Mucosa of rectum (tissue), 2 donors: ENCODE results near the gene GLIPR2.
"Not testable (repeated sequence)": the region's sequence is repeated elsewhere in the genome, so short reads cannot be mapped to it uniquely, and the experiment has no call there.

Experiments used
- H3K27ac ChIP-seq, 2 donors: one replicate each; pipeline ENCODE4 v1.7.0; 2013; ENCODE audit warnings: inconsistent platforms in 2 of 2, low read depth in 2 of 2, low read length in 2 of 2
- H3K27me3 ChIP-seq, 2 donors: one replicate each; pipeline ENCODE4 v1.7.0; 2013; ENCODE audit warnings: low read length in 2 of 2; ENCODE audit not compliant: control insufficient read depth in 2 of 2, insufficient read depth in 2 of 2
- H3K36me3 ChIP-seq, 2 donors: one replicate each; pipeline ENCODE4 v1.7.0; 2013; ENCODE audit warnings: low read length in 2 of 2; ENCODE audit not compliant: control insufficient read depth in 2 of 2, insufficient read depth in 2 of 2
- H3K4me1 ChIP-seq, 2 donors: one replicate each; pipeline ENCODE4 v1.7.0; 2013; ENCODE audit warnings: low read length in 2 of 2, mild to moderate bottlenecking in 1 of 2; ENCODE audit not compliant: control insufficient read depth in 2 of 2, insufficient read depth in 2 of 2
- H3K4me3 ChIP-seq, 2 donors: one replicate each; pipeline ENCODE4 v1.7.0; 2013; ENCODE audit warnings: low read length in 2 of 2
- H3K9ac ChIP-seq, 2 donors: one replicate each; pipeline ENCODE4 v1.7.0; 2013; ENCODE audit warnings: low read length in 2 of 2, low read depth in 1 of 2, mild to moderate bottlenecking in 1 of 2
- H3K9me3 ChIP-seq, 2 donors: one replicate each; pipeline ENCODE4 v1.7.0; 2013; ENCODE audit warnings: low read length in 2 of 2; ENCODE audit not compliant: control insufficient read depth in 2 of 2
- donor health status: healthy.
- donor health status: Normal muscosa, but diverticular disease.

The GLIPR2 gene

GRCh38 chr9:36151316-36152210 is 15.0 kb downstream of the GLIPR2 start:
- H3K4me1 ChIP-seq, result peaks cover 32 to 37% of the 10 kb centered on the region in 2 donors
- peak overlapping the region; percentile 57 to 80 for H3K27ac ChIP-seq
- peak overlapping the region in 1 of 2 donors; percentile 23 for H3K4me3 ChIP-seq
- peaks cover 15 to 18% of the 10 kb centered on the region in 2 donors for H3K36me3 ChIP-seq
- no peaks in the 10 kb centered on the region for H3K9me3 ChIP-seq
- peak overlapping the region in 1 of 2 donors; percentile 38 for H3K9ac ChIP-seq
- H3K27me3 ChIP-seq, result no peaks in the 10 kb centered on the region

GRCh38 chr9:36152741-36153438 is 16.4 kb downstream of the GLIPR2 start:
- Histone ChIP-seq H3K36me3 (peaks cover 17 to 18% of the 10 kb centered on the region in 2 donors), H3K4me3 (no peak overlapping the region), H3K27ac (peak overlapping the region in 1 of 2 donors; percentile 5), H3K9me3 (no peaks in the 10 kb centered on the region), H3K27me3 (no peaks in the 10 kb centered on the region), H3K9ac (no peak overlapping the region), H3K4me1 (peaks cover 29 to 35% of the 10 kb centered on the region in 2 donors)

DNA sequence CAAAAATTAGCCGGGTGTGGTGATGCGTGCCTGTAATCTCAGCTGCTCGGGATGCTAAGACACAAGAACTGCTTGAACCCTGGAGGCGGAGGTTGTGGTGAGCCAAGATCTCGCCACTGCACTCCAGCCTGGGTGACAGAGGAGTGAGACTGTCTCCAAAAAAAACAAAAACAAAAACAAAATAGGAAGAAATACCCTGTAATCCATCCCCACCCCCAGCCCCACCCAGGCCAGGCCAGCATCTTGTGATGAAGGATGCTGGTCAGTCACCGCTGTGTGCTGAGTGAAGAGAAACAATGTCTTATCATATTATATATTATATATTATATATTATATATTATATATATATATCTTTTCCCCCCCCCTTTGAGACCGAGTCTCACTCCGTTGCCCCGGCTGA is 17.2 kb downstream of the GLIPR2 start:
- Histone ChIP-seq H3K4me3 (no peak overlapping the region), H3K4me1 (peaks cover 25 to 29% of the 10 kb centered on the region in 2 donors), H3K9ac (no peak overlapping the region), H3K9me3 (no peaks in the 10 kb centered on the region), H3K27me3 (no peaks in the 10 kb centered on the region), H3K36me3 (peaks cover 17 to 18% of the 10 kb centered on the region in 2 donors), H3K27ac (no peak overlapping the region)

DNA sequence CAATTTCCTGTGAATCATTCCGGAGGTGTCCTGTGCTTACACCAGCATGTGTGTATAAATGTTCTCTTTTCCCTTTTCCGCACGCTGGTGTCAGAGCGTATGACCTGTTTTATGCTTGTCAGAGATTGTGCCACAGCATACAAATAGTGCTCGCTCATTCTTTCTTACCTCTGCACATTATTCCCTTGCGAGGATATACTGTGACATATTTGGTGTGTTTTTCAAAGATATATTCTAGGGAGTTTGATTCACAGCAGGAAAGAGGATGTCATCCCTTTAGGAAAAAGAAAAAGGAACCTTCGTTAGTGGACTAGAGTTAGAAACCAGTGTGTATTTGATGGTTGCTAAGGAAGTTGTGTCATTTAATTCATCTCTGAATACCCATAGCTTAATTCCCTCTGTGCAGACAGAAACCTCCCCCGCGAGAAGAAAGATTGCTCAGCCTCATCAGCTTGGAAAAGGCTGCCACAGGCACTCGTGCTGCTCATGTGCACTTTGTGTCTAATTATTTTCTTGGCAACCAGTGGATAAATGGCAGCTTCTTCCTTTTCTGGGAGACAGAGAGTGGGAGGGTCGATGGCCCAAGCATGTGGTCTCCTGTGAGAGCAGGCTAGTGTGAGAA is 17.9 kb downstream of the GLIPR2 start:
- H3K9ac ChIP-seq, result no peak overlapping the region
- no peaks in the 10 kb centered on the region for H3K9me3 ChIP-seq
- H3K4me1 ChIP-seq, result peaks cover 20 to 22% of the 10 kb centered on the region in 2 donors
- peak overlapping the region; percentile 45 to 75 for H3K27ac ChIP-seq
- no peaks in the 10 kb centered on the region for H3K27me3 ChIP-seq
- no peak overlapping the region for H3K4me3 ChIP-seq
- H3K36me3 ChIP-seq, result peaks cover 15 to 17% of the 10 kb centered on the region in 2 donors

DNA sequence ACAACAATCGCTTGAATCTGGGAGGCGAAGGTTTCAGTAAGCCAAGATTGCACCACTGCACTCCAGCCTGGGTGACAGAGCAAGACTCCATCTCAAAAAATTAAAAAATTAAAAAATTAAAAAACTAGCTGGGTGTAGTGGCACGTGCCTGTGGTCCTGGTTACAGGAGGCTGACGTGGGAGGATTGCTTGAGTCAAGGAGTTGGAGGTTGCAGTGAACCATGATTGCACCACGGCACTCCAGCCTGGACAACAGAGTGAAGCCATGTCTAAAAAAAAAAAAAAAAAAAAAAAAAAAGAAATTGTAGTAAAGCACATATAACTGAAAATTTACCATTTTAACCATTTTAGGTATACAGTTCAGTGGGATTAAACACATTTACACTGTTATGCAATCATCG is 19.6 kb downstream of the GLIPR2 start:
- no peak overlapping the region for H3K4me3 ChIP-seq
- no peak overlapping the region for H3K9ac ChIP-seq
- no peaks in the 10 kb centered on the region for H3K9me3 ChIP-seq
- no peak overlapping the region for H3K27ac ChIP-seq
- H3K4me1 ChIP-seq, result peaks cover 12 to 13% of the 10 kb centered on the region in 2 donors
- H3K27me3 ChIP-seq, result no peaks in the 10 kb centered on the region
- peaks cover 5 to 10% of the 10 kb centered on the region in 2 donors for H3K36me3 ChIP-seq

- H3K27ac ChIP-seq, result peak overlapping the region; percentile 2 to 45
Observed at GRCh38 chr9:36158122-36158521, 21.6 kb downstream of the GLIPR2 start.

GRCh38 chr9:36158917-36159316 is 22.4 kb downstream of the GLIPR2 start:
- H3K9me3 ChIP-seq, result no peaks in the 10 kb centered on the region
- H3K4me3 ChIP-seq, result no peak overlapping the region
- H3K27ac ChIP-seq, result peak overlapping the region; percentile 20 to 45
- no peak overlapping the region for H3K9ac ChIP-seq
- peaks cover 6% of the 10 kb centered on the region in 2 donors for H3K4me1 ChIP-seq
- no peaks in the 10 kb centered on the region for H3K27me3 ChIP-seq
- peaks cover 7 to 10% of the 10 kb centered on the region in 2 donors for H3K36me3 ChIP-seq

More at GRCh38 chr9:36158122-36158521, 21.6 kb downstream of the GLIPR2 start:
- H3K9me3 ChIP-seq, result no peaks in the 10 kb centered on the region
- H3K4me3 ChIP-seq, result no peak overlapping the region
- peaks cover 6 to 8% of the 10 kb centered on the region in 2 donors for H3K4me1 ChIP-seq
- peaks cover 7 to 10% of the 10 kb centered on the region in 2 donors for H3K36me3 ChIP-seq
- no peaks in the 10 kb centered on the region for H3K27me3 ChIP-seq
- no peak overlapping the region for H3K9ac ChIP-seq

DNA sequence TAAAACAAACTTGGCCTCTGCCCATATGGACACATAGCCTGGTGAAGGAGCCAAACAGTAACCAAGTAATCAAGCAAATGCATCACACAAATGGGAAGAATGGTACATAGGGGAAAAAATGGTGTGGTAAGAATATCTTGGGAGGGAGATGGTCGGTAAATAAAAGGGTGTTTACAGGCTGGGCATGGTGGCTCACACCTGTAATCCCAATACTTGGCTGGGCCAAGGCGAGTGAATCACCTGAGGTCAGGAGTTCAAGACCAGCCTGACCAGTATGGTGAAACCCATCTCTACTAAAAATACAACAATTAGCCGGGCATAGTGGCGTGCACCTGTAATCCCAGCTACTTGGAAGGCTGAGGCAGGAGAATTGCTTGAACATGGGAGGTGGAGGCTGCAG is 23.0 kb downstream of the GLIPR2 start:
- H3K36me3 ChIP-seq, result peaks cover 7 to 10% of the 10 kb centered on the region in 2 donors
- H3K9ac ChIP-seq, H3K9me3 ChIP-seq, H3K4me3 ChIP-seq, H3K4me1 ChIP-seq, H3K27ac ChIP-seq, H3K27me3 ChIP-seq: not testable (repeated sequence)

DNA sequence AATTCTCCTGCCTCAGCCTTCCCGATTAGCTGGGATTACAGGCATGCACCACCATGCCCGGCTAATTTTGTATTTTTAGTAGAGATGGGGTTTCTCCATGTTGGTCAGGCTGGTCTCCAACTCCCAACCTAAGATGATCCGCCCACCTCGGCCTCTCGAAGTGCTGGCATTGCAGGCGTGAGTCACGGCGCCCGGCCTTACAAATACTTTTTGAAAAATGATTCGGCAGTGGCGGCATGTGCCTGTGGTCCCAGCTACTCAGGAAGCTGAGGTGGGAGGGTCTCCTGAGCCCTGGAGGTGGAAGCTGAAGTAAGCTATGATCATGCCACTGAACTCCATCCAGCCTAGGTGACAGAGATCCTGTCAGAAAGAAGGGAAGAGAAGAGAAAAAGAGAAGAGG is 23.6 kb downstream of the GLIPR2 start:
- H3K9me3 ChIP-seq, H3K4me3 ChIP-seq, H3K27me3 ChIP-seq, H3K27ac ChIP-seq, H3K4me1 ChIP-seq, H3K9ac ChIP-seq: not testable (repeated sequence)
- H3K36me3 ChIP-seq, result peaks cover 7 to 10% of the 10 kb centered on the region in 2 donors

GRCh38 chr9:36161187-36161586 is 24.7 kb downstream of the GLIPR2 start:
- peaks cover 1 to 6% of the 10 kb centered on the region in 2 donors for H3K4me1 ChIP-seq
- no peak overlapping the region for H3K4me3 ChIP-seq
- H3K9ac ChIP-seq, result no peak overlapping the region
- H3K27me3 ChIP-seq, result no peaks in the 10 kb centered on the region
- H3K27ac ChIP-seq, result no peak overlapping the region
- H3K36me3 ChIP-seq, result peaks cover 7 to 10% of the 10 kb centered on the region in 2 donors
- no peaks in the 10 kb centered on the region for H3K9me3 ChIP-seq
